Endothelial cell of umbilical vein (primary cell): Measurements from ENCODE around the gene SEMA4G. TPM values are rescaled to one million over a fixed set of nuclear protein-coding genes. Genes with fewer than 3 reads are reported as not detected.

ENCODE experiments used
- BruUV-seq: library from RNA; stranded (reverse); fragments of 400-500 nt; replicated peaks from 2 replicates; lab custom pipeline; 2021; lab: Mats Ljungman, UMichigan
- CTCF ChIA-PET: fragments of 300-600, 350-600 bp; sonication (Branson Sonifier 250); formaldehyde crosslinking; loops from one replicate; lab custom pipeline; 2021; ENCODE audit warnings: antibody characterized with exemption, inconsistent platforms; lab: Charles Lee
- POLR2A ChIA-PET: fragments of 300-600, 350-600 bp; sonication (Branson Sonifier 250); formaldehyde crosslinking; loops from one replicate; lab custom pipeline; 2021; ENCODE audit warnings: antibody characterized with exemption, inconsistent platforms; lab: Charles Lee
- DNase-seq: peaks from one replicate; pipeline ENCODE4 v3.0.0-alpha.2; 2011; ENCODE audit warnings: low read depth, low spot score
- FAIRE-seq: peaks from 2 replicates; lab custom pipeline; 2011; peaks lifted over from hg19 to GRCh38; lab: Jason Lieb, UNC
- H2AFZ ChIP-seq: 2 replicates; pipeline ENCODE4 v1.6.0; 2012; ENCODE audit warnings: low read depth, low read length, control low read depth, inconsistent platforms
- H3K27ac ChIP-seq: 2 replicates; pipeline ENCODE4 v1.5.1; 2011; ENCODE audit warnings: low read depth, mild to moderate bottlenecking, control low read depth, low read length, moderate library complexity; ENCODE audit not compliant: insufficient read depth
- H3K27me3 ChIP-seq, 2 experiments: 2 replicates each; pipeline versions ENCODE4 v1.6.0 to v1.6.1; 2011; ENCODE audit warnings: low read length in 2 of 2, mixed read lengths in 1 of 2; ENCODE audit not compliant: control insufficient read depth in 2 of 2, insufficient read depth in 2 of 2
- H3K36me3 ChIP-seq, 2 experiments: 2 replicates in 1 of 2; 3 replicates in 1 of 2; pipeline ENCODE4 v1.5.1; 2011; ENCODE audit warnings: low read length in 2 of 2, mild to moderate bottlenecking in 1 of 2, moderate library complexity in 1 of 2; ENCODE audit not compliant: control insufficient read depth in 2 of 2, insufficient read depth in 2 of 2; ENCODE audit errors: extremely low read depth in 1 of 2
- H3K4me1 ChIP-seq: 3 replicates; pipeline ENCODE4 v1.5.1; 2011; ENCODE audit warnings: mild to moderate bottlenecking, low read length; ENCODE audit not compliant: control insufficient read depth, insufficient read depth; ENCODE audit errors: extremely low read depth
- H3K4me2 ChIP-seq: 2 replicates; pipeline ENCODE4 v1.6.1; 2011; ENCODE audit warnings: low read length, control low read depth, mixed read lengths; ENCODE audit not compliant: insufficient read depth
- H3K4me3 ChIP-seq, 3 experiments: fragments of 200-600 bp in 1 of 3; sonication (generic), shearing (Covaris generic) in 1 of 3; replicated peaks in 1 of 3; 2 replicates each; pipeline ENCODE4 v1.5.1; 2011 to 2016; ENCODE audit warnings: control low read depth in 3 of 3, low read length in 3 of 3, mild to moderate bottlenecking in 2 of 3, inconsistent platforms in 1 of 3, low read depth in 1 of 3, moderate library complexity in 1 of 3; ENCODE audit not compliant: insufficient read depth in 1 of 3
- H3K79me2 ChIP-seq: 2 replicates; pipeline ENCODE4 v1.6.0; 2012; ENCODE audit warnings: low read length, inconsistent platforms; ENCODE audit not compliant: control insufficient read depth, insufficient read depth
- H3K9ac ChIP-seq: replicated peaks from 2 replicates; pipeline ENCODE3; 2011; ENCODE audit warnings: low read length, control low read depth; ENCODE audit not compliant: insufficient read depth; ENCODE audit errors: extremely low read depth
- H3K9me1 ChIP-seq: replicated peaks from 3 replicates; pipeline ENCODE4 v1.6.0; 2011; ENCODE audit warnings: mild to moderate bottlenecking, low read length; ENCODE audit not compliant: control insufficient read depth, insufficient read depth; ENCODE audit errors: extremely low read depth
- H3K9me3 ChIP-seq: replicated peaks from 2 replicates; pipeline ENCODE4 v1.5.1; 2012; ENCODE audit warnings: low read length, inconsistent platforms; ENCODE audit not compliant: control insufficient read depth, insufficient read depth
- H4K20me1 ChIP-seq: replicated peaks from 2 replicates; pipeline ENCODE3; 2011; ENCODE audit warnings: mild to moderate bottlenecking, low read length; ENCODE audit not compliant: control insufficient read depth, insufficient read depth; ENCODE audit errors: extremely low read depth
- CTCF ChIP-seq, 2 donors: IDR thresholded peaks; 1 replicate in 1 of 2; 2 replicates in 1 of 2; pipeline ENCODE4 v1.5.1; 2011; ENCODE audit warnings: low read length in 2 of 2, mild to moderate bottlenecking in 2 of 2, moderate library complexity in 2 of 2, control low read depth in 1 of 2, inconsistent platforms in 1 of 2, low read depth in 1 of 2; ENCODE audit not compliant: insufficient read depth in 1 of 2; ENCODE audit errors: extremely low read depth in 1 of 2
- EZH2 ChIP-seq: IDR thresholded peaks from 2 replicates; pipeline ENCODE4 v1.6.1; 2012; ENCODE audit warnings: borderline replicate concordance, low read depth, mild to moderate bottlenecking, moderate library complexity, low read length, inconsistent platforms; ENCODE audit not compliant: severe bottlenecking
- FOS ChIP-seq: IDR thresholded peaks from 2 replicates; pipeline ENCODE4 v1.6.1; 2011; ENCODE audit warnings: mild to moderate bottlenecking, low read length, moderate library complexity, borderline replicate concordance; ENCODE audit not compliant: insufficient read depth
- GATA2 ChIP-seq: IDR thresholded peaks from 2 replicates; pipeline ENCODE4 v1.7.0; 2011; ENCODE audit warnings: low read depth, mild to moderate bottlenecking, moderate library complexity, mixed read lengths, low read length; ENCODE audit not compliant: insufficient read length, insufficient read depth
- JUN ChIP-seq: IDR thresholded peaks from 2 replicates; pipeline ENCODE4 v1.6.1; 2011; ENCODE audit warnings: borderline replicate concordance, low read depth; ENCODE audit not compliant: insufficient read length, insufficient read depth
- MAX ChIP-seq: IDR thresholded peaks from 2 replicates; pipeline ENCODE4 v1.6.1; 2011; ENCODE audit not compliant: insufficient read depth, insufficient read length
- MYC ChIP-seq: IDR thresholded peaks from one replicate; pipeline ENCODE4 v1.6.1; 2011; ENCODE audit warnings: mild to moderate bottlenecking, low read depth, low read length
- POLR2A ChIP-seq: IDR thresholded peaks from 2 replicates; pipeline ENCODE4 v1.6.1; 2012; ENCODE audit warnings: low read depth, mild to moderate bottlenecking, control low read depth, low read length
- POLR2AphosphoS5 ChIP-seq: IDR thresholded peaks from 2 replicates; pipeline ENCODE4 v1.6.1; 2012; ENCODE audit warnings: low read depth, mild to moderate bottlenecking, control low read depth, low read length, moderate library complexity; ENCODE audit not compliant: insufficient read depth
- dilution Hi-C: fragments of 300-500 bp; cut with MboI; formaldehyde crosslinking; loops from one replicate; pipeline ENCODE4 v1.15.0; 2019; ENCODE audit warnings: low sequenced_read_pairs; ENCODE audit not compliant: extremely low pct_ligation_motif_present
- intact Hi-C: fragments of 100-400 bp; cut with micrococcal nuclease; formaldehyde crosslinking; loops from one replicate; pipeline ENCODE4 v1.10.0; 2022
- polyA plus RNA-seq, 4 experiments: library from polyadenylated mRNA; depleted of rRNA in 3 of 4; stranded (reverse) in 3 of 4; unstranded in 1 of 4; fragments of >200 nt; gene quantifications; 2 replicates each; pipeline versions ENCODE4 v1.2.1 to v1.2.3, GENCODE V29; 2011 to 2012; ENCODE audit warnings: missing spikeins in 1 of 4
- total RNA-seq: library from RNA; stranded (reverse); gene quantifications from 2 replicates; pipeline ENCODE4 v1.2.3, GENCODE V29; 2021

SEMA4G gene
- total and polyA plus RNA-seq, 2 donors (not counting 3 experiments of a cell fraction or from before 2014, with no cell fraction given) = 6.0 to 10.4 TPM

- intact Hi-C loops (no loop called here), dilution Hi-C loops (no loop called here)
- ChIA-PET CTCF (interaction anchor here (1.1 kb wide), 1 partner anchor 31 kb away, joined by 4 read pairs; no protein-coding TSS in a partner anchor), POLR2A (no interaction called here)
- Histone ChIP-seq H3K27me3 (no peaks in the 10 kb centered on the region), H4K20me1 (no peaks in the 10 kb centered on the region), H3K4me3 (no peak overlapping the region), H3K36me3 (peaks cover 0 to 13% of the 10 kb centered on the region in 2 experiments), H3K79me2 (no peaks in the 10 kb centered on the region), H2AFZ (no peak overlapping the region), H3K4me1 (no peaks in the 10 kb centered on the region), H3K9me1 (no peaks in the 10 kb centered on the region), H3K9me3 (no peaks in the 10 kb centered on the region), H3K4me2 (no peak overlapping the region), H3K9ac (no peak overlapping the region), H3K27ac (no peak overlapping the region)
- DNase-seq = no peak
- BruUV-seq = no TSS peak
- FAIRE-seq = no peak
- no peak for TF ChIP-seq POLR2AphosphoS5
- TF ChIP-seq CTCF (IDR thresholded peaks at IDR 0.05; ENCODE audit: extremely low read depth in 1 of 2, insufficient read depth in 1 of 2, low read depth in 1 of 2, low read length in 2 of 2) = no peak
- no peak for TF ChIP-seq GATA2
- TF ChIP-seq EZH2 = no peak
- TF ChIP-seq POLR2A = no peak
- no peak for TF ChIP-seq MAX
- no peak for TF ChIP-seq JUN
- no peak for TF ChIP-seq MYC
- no peak for TF ChIP-seq FOS
Measured at GRCh38 chr10:100980311-100980710, 11.0 kb downstream of the SEMA4G start.
